Stimulated activated CD4-positive, alpha-beta T cell treated with anti-CD3 and anti-CD28 coated beads, Interleukin-12 subunit alpha, Interleukin-12 subunit beta, amount 100 ng/mL, for 48 hours (primary cell): ENCODE measurements around the gene RASA3.
A peak's percentile ranks its signal among the peaks of the same experiment; 100 is the strongest.
"Not testable (repeated sequence)": the region's sequence is repeated elsewhere in the genome, so short reads cannot be mapped to it uniquely, and the experiment has no call there.

Experiments used
- DNase-seq, 3 donors: peaks; one replicate each; pipeline ENCODE4 v3.0.0-alpha.2; 2020; ENCODE audit warnings: low read depth in 2 of 3, low spot score in 1 of 3

RASA3 gene, protein sequence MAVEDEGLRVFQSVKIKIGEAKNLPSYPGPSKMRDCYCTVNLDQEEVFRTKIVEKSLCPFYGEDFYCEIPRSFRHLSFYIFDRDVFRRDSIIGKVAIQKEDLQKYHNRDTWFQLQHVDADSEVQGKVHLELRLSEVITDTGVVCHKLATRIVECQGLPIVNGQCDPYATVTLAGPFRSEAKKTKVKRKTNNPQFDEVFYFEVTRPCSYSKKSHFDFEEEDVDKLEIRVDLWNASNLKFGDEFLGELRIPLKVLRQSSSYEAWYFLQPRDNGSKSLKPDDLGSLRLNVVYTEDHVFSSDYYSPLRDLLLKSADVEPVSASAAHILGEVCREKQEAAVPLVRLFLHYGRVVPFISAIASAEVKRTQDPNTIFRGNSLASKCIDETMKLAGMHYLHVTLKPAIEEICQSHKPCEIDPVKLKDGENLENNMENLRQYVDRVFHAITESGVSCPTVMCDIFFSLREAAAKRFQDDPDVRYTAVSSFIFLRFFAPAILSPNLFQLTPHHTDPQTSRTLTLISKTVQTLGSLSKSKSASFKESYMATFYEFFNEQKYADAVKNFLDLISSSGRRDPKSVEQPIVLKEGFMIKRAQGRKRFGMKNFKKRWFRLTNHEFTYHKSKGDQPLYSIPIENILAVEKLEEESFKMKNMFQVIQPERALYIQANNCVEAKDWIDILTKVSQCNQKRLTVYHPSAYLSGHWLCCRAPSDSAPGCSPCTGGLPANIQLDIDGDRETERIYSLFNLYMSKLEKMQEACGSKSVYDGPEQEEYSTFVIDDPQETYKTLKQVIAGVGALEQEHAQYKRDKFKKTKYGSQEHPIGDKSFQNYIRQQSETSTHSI

DNA sequence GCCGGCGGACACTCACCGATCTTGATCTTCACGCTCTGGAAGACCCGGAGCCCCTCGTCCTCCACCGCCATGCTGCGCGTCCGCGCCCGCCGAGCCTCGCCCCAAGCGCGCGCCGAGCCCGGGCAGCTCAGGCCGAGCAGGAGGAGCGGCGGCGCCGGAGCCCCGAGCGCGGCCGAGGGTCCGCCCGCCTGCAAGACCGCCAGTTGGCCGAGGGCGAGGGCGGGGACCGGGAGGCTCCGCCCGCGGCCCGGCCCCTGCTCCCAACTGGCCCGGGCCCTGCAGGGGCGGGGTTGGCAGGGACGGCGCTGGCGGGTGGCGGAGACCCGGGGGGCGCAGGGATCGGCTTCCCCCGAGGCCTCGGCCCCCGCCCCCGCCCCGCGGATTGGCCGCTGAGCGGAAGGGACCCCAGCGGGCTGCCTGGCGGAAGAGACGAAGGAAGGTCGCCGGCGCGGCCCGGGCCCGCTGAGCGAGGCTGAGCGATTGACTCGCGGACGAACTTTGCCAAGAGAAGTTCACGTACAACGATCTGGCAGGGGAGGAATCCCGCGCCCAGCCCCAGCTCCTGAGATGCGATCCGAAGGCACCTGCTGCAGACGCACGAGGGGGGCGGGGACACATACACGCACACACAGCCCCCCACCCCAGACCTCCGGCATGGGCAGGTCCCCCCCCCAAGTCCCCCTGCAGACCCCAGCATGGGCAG lies at the start of gene RASA3:
Gene RASA3, minus strand, starts transcription at position 205 of the 703 bp plus-strand sequence. Its CDS starts 134 bp downstream, at position 71.
- peak in 1 of 3 donors; percentile 48 for DNase-seq

DNA sequence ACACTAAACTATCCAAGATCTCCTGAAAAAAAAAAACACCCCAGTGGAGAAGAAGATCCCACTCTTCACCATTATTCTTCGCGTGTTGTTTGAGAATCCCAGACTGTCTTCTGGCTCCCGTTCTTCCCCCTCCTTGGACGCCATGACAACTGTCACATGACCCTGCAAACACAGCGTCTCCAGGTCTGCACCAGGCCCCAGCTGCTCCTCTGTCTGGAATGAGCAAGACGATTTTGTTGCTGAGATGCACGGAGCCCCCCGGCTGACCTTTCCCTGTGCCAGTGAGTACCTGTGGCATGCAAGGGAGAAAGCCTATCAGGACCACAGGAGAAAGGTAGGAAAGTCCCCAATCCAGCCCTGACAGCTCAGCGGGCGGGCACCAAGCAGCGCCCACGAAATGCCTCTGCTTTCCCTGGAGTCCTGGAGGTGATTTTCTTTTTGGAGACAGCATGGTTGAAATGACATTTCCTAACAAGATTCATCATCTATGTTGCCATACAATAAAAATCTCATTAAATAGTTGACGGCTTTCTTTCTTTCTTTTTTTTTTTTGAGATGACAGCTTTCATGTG lies 46.8 kb upstream of the RASA3 start, which contains the start of gene CFAP97D2:
Gene CFAP97D2, plus strand, starts transcription at position 171 of the 572 bp plus-strand sequence. Its CDS starts 74 bp downstream, at position 245.
- no peak for DNase-seq

GRCh38 chr13:114177245-114178010 lies 45.0 kb upstream of the RASA3 start:
- no peak for DNase-seq

DNA sequence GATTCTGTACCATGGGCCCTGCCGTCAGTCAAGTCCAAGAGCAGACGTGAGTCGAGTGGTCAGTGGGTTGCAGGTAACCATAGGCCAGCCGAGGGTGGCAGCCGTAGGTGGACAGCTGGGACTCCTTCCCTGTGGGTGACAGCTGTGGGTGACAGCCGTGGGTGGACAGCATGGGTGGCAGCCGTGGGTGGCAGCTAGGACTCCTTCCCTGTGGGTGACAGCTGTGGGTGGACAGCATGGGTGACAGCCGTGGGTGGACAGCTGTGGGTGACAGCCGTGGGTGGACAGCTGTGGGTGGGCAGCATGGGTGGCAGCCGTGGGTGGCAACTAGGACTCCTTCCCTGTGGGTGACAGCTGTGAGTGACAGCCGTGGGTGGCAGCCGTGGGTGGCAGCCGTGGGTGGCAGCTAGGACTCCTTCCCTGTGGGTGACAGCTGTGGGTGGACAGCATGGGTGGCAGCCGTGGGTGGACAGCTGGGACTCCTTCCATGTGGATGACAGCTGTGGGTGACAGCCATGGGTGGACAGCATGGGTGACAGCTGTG lies 44.0 kb upstream of the RASA3 start:
- not testable (repeated sequence) for DNase-seq

DNA sequence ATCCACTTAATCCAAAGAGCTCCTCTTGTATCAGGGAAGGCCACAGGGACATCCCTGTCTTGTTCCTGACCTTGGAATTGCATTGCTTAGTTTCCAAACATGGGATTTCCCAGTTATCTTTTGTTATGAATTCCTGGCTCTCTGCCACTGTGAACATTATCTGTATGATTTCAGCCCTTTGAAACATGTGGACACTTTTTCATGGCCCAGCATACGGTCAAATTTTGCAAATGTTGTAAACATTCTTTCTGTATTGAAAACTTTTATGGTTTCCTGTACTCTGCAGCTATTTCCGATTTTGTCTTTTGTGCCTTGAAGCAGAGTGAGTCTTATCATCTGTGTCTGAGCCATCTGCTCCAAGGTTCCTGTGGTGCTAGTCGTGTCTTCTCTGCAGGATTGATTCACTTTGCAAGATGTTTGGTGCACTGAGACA lies 42.1 kb upstream of the RASA3 start:
- DNase-seq: no peak

DNA sequence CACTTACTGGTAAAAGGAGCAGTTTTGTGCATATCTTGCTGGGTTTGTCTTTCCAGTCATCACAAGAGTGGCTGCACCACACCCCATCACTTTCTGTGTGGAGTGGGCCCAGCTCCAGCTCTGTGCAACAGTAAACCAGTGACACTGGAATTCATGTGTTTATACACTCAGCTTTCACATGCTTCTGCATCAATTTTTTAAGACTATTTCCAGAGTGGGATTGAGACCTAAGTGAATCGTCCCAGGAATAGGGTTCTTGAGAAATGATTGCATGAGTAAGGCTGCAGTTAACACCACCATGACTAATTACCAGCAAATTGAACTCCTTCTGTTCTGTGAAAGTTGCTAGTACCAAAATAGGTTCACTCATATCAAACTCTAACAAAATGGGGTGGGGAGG lies 41.3 kb upstream of the RASA3 start:
- DNase-seq: no peak

DNA sequence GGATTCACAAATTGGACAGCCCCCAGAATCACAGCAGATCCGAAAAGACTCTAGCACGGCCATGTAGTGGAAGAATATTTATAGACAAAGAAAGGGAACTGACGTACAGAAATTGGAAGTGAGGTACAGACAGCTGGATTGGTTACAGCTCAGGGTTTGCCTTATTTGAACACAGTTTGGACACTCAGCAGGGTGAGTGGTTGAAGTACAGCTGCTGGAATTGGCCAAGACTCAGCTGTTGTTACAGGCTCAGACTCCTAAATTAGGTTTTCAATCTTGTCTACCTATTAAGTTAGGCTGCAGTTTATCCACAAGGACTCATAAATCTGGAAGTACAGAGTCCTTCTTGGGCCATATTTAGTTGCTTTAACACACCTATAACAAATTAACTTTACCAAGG lies 40.8 kb upstream of the RASA3 start:
- no peak for DNase-seq

- DNase-seq: no peak
Observed at GRCh38 chr13:114167885-114168284, 35.5 kb upstream of the RASA3 start.

DNA sequence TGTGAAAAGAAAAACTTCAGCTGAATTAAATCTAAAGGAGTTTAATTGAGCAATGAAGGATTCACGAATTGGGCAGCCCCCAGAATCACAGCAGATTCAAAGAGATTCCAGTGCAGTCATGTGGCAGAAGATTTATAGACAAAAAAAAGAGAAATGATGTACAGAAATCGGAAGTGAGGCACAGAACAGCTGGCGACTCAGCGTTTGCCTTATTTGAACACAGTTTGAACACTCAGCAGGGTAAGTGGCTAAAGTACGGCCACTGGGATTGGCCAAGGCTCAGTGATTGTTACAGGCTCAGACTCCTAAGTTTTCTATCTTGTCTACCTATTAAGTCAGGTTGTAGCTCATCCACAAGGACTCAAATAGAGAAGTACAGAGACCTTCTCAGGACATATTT lies 35.0 kb upstream of the RASA3 start:
- no peak for DNase-seq

GRCh38 chr13:114166381-114167131 lies 34.1 kb upstream of the RASA3 start:
- no peak for DNase-seq

GRCh38 chr13:114164681-114165429 lies 32.4 kb upstream of the RASA3 start:
- DNase-seq: no peak

DNA sequence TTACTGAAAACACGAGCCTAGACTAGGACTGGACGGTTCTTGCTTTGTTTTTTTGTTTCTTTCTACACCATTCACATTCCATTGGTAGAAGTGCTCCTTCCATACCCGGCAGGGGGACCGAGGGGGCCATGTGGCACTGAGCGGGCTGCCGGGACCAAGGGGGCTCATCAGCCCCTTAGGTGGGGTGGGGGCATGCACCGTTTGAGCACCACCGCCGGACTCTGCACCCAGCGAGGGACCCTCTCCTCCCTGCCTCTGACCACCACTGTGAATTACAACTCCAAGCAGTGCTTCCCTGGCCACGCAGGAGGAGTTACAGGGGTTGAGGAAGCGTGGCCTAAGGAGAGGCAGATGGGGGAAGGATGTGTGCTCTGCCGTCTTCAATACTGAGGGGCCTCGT lies 31.6 kb upstream of the RASA3 start:
- no peak for DNase-seq

- DNase-seq: no peak
Observed at GRCh38 chr13:114162533-114162922, 30.1 kb upstream of the RASA3 start.

- DNase-seq: no peak
Observed at GRCh38 chr13:114161644-114162532, 29.5 kb upstream of the RASA3 start.

DNA sequence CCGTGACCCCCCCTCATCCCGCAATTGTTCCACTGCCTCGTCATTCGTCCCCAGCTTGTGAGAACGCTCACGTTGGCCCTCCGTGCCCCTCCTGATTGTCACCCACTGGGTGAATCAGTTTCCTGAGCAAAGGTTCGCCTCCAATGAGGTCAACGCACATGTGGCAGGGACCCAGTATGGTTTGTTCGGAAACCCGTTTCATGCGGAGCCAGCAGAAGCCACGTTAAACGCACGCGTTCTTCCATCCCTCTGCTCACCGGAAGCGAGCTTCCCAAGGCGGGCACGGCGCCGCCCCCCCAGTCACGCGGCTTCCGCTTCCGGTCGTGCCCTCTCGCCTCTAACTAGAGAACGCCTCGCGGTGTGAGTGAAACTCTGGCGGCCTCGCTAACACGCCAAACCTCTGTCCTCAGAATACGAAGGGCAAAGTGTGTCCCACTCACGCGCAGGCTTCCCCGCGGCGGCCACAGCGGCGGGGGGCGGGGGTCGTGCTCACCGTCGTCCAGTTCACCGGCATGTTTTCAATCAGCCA lies 28.7 kb upstream of the RASA3 start:
- no peak for DNase-seq

DNA sequence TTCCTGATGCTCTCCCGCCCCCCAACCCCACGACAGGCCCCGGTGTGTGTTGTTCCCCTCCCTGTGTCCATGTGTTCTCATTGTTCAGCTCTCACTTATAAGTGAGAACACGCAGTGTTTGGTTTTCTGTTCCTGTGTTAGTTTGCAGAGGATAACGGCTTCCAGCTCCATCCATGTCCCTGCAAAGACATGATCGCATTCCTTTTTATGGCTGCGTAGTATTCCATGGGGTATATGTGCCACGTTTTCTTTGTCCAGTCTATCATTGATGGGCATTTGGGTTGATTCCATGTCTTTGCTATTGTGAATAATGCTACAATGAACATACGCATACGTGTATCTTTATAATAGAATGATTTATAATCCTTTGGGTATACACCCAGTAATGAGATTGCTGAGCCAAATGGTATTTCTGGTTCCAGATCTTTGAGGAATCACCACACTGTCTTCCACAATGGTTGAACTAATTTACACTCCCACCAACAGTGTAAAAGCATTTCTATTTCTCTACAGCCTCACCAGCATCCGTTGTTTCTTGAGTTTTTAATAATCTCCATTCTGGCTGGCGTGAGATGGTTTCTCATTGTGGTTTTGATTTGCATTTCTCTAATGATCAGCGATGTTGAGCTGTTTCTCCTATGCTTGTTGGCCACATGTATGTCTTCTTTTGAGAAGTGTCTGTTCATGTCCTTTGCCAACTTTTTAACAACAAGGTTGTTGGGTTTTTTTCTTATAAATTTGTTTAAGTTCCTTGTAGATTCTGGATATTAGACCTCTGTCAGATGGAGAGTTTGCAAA lies 26.6 kb upstream of the RASA3 start:
- not testable (repeated sequence) for DNase-seq
